ENCODE results near the gene TRIM63. TPM values are rescaled to one million over a fixed set of nuclear protein-coding genes. Genes with fewer than 3 reads are reported as not detected.

Gene TRIM63
- total RNA-seq, 4 donors from 2014 or later = 0.39 to 1.5 TPM; not detected in 2

DNA sequence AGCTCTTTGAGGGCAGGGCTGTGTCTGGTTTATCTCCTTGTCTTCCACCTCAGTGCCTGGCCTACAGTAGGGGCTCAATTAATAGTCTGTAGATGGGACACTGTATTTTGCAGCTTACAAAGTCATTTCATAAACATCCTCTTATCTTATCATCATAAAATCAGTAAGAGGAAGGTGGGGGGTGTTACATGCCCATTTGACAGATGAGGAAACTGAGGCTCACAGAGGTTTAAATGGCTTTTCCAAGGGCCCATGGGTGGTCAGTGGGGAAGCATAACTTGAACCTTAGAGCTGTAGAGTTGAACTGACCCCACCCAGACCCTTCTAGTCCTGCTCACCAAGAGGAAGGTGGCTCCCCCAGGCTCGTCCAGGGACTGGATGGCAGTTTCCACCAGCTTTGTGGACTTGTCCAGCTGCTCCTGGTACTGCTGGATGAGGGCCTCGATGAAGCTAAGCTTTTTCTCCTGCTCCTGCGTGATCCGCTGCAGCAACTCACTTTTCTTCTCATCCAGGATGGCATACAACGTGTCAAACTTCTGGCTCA lies 9.3 kb downstream of the TRIM63 start:
- Histone ChIP-seq H3K9me3 (no peaks in the 10 kb centered on the region), H3K27me3 (no peaks in the 10 kb centered on the region), H3K4me3 (replicated peaks in 1 of 3) (no peak overlapping the region), H3K4me1 (peaks cover 17 to 26% of the 10 kb centered on the region in 2 donors), H3K36me3 (no peaks in the 10 kb centered on the region), H3K27ac (no peak overlapping the region)
- no peak for TF ChIP-seq POLR2A (IDR thresholded peaks at IDR 0.05)
- TF ChIP-seq, protein P1, sequence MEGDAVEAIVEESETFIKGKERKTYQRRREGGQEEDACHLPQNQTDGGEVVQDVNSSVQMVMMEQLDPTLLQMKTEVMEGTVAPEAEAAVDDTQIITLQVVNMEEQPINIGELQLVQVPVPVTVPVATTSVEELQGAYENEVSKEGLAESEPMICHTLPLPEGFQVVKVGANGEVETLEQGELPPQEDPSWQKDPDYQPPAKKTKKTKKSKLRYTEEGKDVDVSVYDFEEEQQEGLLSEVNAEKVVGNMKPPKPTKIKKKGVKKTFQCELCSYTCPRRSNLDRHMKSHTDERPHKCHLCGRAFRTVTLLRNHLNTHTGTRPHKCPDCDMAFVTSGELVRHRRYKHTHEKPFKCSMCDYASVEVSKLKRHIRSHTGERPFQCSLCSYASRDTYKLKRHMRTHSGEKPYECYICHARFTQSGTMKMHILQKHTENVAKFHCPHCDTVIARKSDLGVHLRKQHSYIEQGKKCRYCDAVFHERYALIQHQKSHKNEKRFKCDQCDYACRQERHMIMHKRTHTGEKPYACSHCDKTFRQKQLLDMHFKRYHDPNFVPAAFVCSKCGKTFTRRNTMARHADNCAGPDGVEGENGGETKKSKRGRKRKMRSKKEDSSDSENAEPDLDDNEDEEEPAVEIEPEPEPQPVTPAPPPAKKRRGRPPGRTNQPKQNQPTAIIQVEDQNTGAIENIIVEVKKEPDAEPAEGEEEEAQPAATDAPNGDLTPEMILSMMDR (IDR thresholded peaks at IDR 0.05) = no peak
- DNase-seq = no peak
- intact Hi-C loops (cut with DNase I) = no loop called here
- WGBS, 2 donors = 88 to 90% methylated on average over 5 of the region's 5 CpGs

DNA sequence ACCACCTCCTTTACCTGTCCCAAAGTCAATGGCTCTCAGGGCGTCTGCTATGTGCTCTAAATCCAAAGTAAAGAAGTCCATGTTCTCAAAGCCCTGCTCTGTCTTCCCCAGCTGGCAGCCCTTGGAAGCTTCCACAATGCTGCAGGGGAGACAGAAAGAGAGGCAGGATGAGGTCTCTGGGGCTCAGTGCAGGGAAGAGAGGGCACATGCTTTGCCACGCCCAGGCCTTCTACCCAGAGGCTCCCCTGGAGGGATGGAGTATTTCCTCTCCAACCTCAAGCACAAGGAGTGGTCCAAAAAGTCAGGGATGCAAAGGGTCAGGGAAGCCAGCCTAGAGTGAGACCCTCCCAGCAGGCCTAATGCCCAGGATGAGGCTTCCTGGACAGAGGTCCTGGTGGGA lies 10.2 kb downstream of the TRIM63 start:
- Histone ChIP-seq H3K9me3 (no peaks in the 10 kb centered on the region), H3K27me3 (no peaks in the 10 kb centered on the region), H3K4me1 (peaks cover 17 to 26% of the 10 kb centered on the region in 2 donors), H3K4me3 (replicated peaks in 1 of 3) (no peak overlapping the region), H3K36me3 (no peaks in the 10 kb centered on the region), H3K27ac (no peak overlapping the region)
- TF ChIP-seq, protein P1 (IDR thresholded peaks at IDR 0.05) = no peak
- TF ChIP-seq POLR2A (IDR thresholded peaks at IDR 0.05) = no peak
- intact Hi-C loops (cut with DNase I) = no loop called here
- DNase-seq = no peak
- WGBS, 2 donors = 100% methylated on average over 2 of the region's 2 CpGs; no CpG with 5 or more reads in 1 of the 2 donors

DNA sequence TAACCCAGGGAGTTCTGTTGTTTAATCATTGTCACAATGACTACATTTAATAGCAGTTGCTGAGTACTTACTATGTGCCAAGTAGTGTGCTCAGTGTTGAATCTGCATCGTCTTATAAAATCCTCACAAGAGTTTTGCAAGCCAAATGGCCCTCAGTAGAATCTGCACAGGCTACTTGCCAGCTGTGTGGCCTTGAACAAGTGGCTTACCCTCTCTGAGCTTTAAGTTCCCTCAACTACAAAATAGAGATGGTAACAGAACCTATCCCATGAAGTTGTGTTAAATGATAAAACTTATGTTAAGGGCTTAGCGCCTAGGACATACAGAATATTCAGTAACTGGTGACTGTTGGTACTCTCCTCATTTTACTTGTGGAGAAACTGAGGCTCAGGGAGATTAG lies 12.4 kb downstream of the TRIM63 start:
- intact Hi-C loops (cut with DNase I) = no loop called here
- no peak for DNase-seq
- Histone ChIP-seq H3K4me1 (peaks cover 7 to 14% of the 10 kb centered on the region in 2 donors), H3K27me3 (no peaks in the 10 kb centered on the region), H3K9me3 (no peaks in the 10 kb centered on the region), H3K36me3 (no peaks in the 10 kb centered on the region), H3K27ac (no peak overlapping the region), H3K4me3 (replicated peaks in 1 of 3) (no peak overlapping the region)
- WGBS, 2 donors = 84 to 86% methylated on average over 2 of the region's 2 CpGs
- no peak for TF ChIP-seq POLR2A (IDR thresholded peaks at IDR 0.05)
- TF ChIP-seq, protein P1 (IDR thresholded peaks at IDR 0.05) = no peak

DNA sequence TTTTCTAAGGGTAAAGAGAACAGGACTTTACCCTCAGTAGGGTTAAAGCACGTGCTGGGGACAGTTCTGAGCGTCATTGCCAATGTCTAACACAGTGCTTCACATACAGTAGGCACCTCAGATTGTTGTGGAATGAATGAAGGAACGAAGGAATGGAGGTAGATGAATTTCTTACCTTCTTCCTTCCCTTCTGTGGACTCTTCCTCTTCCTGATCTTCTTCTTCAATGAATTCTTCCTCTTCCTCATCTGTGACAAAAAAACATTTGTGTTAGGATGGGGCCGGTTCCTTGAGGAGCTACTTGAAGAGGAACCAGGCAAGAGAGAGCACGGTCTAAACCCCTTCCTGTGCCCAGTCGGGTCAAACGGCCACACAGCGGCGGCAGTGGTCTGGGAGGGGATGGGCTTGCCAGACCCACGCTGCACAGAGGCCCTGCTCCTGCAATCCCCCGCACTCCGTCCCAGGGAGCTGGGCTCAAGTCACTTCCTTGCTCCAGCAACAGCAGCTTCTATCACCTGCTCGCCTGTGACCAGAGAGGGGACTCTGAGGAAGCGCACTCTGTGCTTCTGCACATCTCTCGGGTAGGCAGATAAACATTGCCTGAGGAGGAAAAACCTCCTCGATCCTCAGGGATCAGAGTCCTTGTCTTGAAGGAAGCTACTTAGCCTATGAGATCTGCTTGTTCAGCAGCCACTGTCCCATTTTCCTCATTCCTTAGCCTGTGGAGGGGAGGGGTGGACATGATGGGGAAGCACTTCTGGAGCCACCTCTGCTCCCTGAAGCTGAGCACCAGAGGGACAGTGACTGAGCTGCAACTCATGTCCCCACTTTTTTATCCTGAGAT lies 13.5 kb downstream of the TRIM63 start:
- intact Hi-C loops (cut with DNase I) = no loop called here

More for the DNA sequence above, 13.5 kb downstream of the TRIM63 start:
- H3K27ac ChIP-seq = no peak overlapping the region
- no peak for TF ChIP-seq POLR2A (IDR thresholded peaks at IDR 0.05)
- TF ChIP-seq, protein P1 (IDR thresholded peaks at IDR 0.05) = no peak
- no peaks in the 10 kb centered on the region for H3K36me3 ChIP-seq
- H3K27me3 ChIP-seq = no peaks in the 10 kb centered on the region
- H3K4me1 ChIP-seq = peaks cover 0 to 17% of the 10 kb centered on the region in 2 donors
- no peaks in the 10 kb centered on the region for H3K9me3 ChIP-seq
- H3K4me3 ChIP-seq (replicated peaks in 1 of 3) = no peak overlapping the region
- no peak for DNase-seq
- WGBS, 2 donors = 47 to 49% methylated on average over 7 to 16 of the region's 16 CpGs
